Activated CD4-positive, alpha-beta T cell treated with anti-CD3 and anti-CD28 coated beads for 1 hour (primary cell): Measurements from ENCODE around the gene UPK1B.

Experiments used
- DNase-seq: peaks from one replicate; pipeline ENCODE4 v3.0.0-alpha.2; 2020

The UPK1B gene

GRCh38 chr3:119177321-119177720 lies 3.9 kb downstream of the UPK1B start:
- no peak for DNase-seq

GRCh38 chr3:119181765-119182164 lies 8.4 kb downstream of the UPK1B start:
- DNase-seq = no peak

- DNase-seq = no peak
Measured at GRCh38 chr3:119184111-119184510, 10.7 kb downstream of the UPK1B start.

- no peak for DNase-seq
Measured at GRCh38 chr3:119184796-119185570, 11.6 kb downstream of the UPK1B start.

- no peak for DNase-seq
Measured at GRCh38 chr3:119187266-119187665, 13.9 kb downstream of the UPK1B start.

GRCh38 chr3:119191800-119192199 lies 18.4 kb downstream of the UPK1B start:
- DNase-seq = no peak

- no peak for DNase-seq
Measured at GRCh38 chr3:119194237-119195150, 21.1 kb downstream of the UPK1B start.

GRCh38 chr3:119195151-119195476 lies 21.7 kb downstream of the UPK1B start:
- no peak for DNase-seq

- no peak for DNase-seq
Measured at GRCh38 chr3:119195911-119196310, 22.5 kb downstream of the UPK1B start.

GRCh38 chr3:119205209-119205608 lies 31.8 kb downstream of the UPK1B start:
- DNase-seq = no peak

- DNase-seq = no peak
Measured at GRCh38 chr3:119205685-119206084, 32.3 kb downstream of the UPK1B start.

- no peak for DNase-seq
Measured at GRCh38 chr3:119206611-119207511, 33.5 kb downstream of the UPK1B start.

GRCh38 chr3:119207512-119207875 lies 34.1 kb downstream of the UPK1B start:
- DNase-seq = no peak

- no peak for DNase-seq
Measured at GRCh38 chr3:119211193-119211592, 37.8 kb downstream of the UPK1B start.

- no peak for DNase-seq
Measured at GRCh38 chr3:119211803-119212202, 38.4 kb downstream of the UPK1B start.

GRCh38 chr3:119219069-119219468 lies 45.7 kb downstream of the UPK1B start:
- no peak for DNase-seq

- no peak for DNase-seq
Measured at GRCh38 chr3:119220198-119220597, 46.8 kb downstream of the UPK1B start.

GRCh38 chr3:119220970-119221667 lies 47.7 kb downstream of the UPK1B start:
- no peak for DNase-seq

- DNase-seq = no peak
Measured at GRCh38 chr3:119221779-119222320, 48.5 kb downstream of the UPK1B start.

GRCh38 chr3:119222391-119222790 lies 49.0 kb downstream of the UPK1B start:
- no peak for DNase-seq

GRCh38 chr3:119223511-119223910 lies 50.1 kb downstream of the UPK1B start:
- no peak for DNase-seq

- no peak for DNase-seq
Measured at GRCh38 chr3:119225121-119225520, 51.7 kb downstream of the UPK1B start.
